HG03558 (cell line): ENCODE measurements around the gene CLDN19.
"Not testable (repeated sequence)": the region's sequence is repeated elsewhere in the genome, so short reads cannot be mapped to it uniquely, and the experiment has no call there.

Experiments used
- ATAC-seq: cut with Tn5 transposase; IDR thresholded peaks from one replicate; pipeline ENCODE4 v1.9.1; 2021; ENCODE audit warnings: moderate number of reproducible peaks; ENCODE audit not compliant: unreplicated experiment; ENCODE audit errors: extremely low read depth

The CLDN19 gene

GRCh38 chr1:42741706-42742105 is 1.7 kb upstream of the CLDN19 start:
- ATAC-seq: no peak

DNA sequence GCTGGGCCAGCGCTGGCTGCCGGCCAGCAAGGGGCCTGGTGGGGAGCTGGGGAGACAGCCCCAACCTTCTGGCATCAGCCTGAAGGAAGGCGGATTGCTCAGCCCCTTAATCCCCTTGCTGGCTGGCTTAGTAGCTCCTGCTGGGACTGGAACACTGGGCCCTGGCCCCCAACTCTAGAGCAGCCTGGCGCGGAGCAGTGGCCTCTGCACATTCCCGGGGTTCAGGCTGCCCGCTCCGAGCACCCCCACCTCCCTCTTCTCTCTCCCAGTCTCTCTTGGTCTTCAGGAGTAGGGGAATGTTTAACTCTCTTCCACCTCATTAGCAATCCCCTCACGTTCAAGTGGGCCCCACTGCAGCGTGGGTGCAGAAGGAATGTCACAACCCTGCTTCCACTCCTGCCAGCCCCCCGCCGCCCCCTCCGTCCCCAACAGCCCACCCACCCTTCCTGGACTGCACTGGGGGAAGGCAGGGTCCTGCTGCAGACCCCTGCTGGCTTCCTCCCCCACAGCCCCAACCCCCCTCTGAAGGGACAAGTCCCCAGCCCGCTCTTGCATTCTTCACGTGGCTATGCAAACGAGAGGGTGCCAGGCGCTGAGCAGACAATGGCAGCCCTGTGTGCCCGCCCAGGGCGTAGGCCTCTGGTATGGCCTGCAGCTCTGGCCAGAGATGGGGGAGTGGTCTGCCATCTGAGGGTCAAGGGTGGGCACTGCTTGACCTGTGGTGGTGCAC is 980 bp upstream of the CLDN19 start:
- no peak for ATAC-seq

DNA sequence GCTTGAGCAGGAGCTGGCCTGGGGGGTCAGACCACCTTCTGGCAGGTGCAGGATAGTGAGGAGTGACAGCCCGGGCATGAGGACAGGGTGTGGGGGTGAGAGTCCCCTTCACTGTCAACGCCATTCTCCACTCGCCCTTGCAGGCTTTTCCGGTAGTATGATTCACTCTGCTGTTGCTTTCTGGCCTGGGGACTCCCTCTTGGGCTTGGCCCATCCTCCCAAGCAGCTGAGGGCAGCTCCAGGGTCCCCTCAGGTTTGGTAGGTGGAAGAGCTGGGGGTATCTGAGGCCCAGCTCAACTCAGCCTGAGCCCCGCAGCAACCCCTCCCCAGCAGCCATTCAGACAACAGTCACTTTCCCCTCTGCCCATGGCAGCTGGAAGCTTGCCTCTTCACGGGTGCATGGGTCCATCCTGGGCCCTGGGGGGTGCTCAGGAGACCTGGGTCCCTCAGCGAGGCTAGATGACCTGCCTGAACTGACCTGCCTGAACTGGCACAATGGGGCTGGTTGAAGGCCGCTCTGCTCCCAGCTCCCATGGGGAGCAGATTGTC is 1.3 kb downstream of the CLDN19 start:
- no peak for ATAC-seq

DNA sequence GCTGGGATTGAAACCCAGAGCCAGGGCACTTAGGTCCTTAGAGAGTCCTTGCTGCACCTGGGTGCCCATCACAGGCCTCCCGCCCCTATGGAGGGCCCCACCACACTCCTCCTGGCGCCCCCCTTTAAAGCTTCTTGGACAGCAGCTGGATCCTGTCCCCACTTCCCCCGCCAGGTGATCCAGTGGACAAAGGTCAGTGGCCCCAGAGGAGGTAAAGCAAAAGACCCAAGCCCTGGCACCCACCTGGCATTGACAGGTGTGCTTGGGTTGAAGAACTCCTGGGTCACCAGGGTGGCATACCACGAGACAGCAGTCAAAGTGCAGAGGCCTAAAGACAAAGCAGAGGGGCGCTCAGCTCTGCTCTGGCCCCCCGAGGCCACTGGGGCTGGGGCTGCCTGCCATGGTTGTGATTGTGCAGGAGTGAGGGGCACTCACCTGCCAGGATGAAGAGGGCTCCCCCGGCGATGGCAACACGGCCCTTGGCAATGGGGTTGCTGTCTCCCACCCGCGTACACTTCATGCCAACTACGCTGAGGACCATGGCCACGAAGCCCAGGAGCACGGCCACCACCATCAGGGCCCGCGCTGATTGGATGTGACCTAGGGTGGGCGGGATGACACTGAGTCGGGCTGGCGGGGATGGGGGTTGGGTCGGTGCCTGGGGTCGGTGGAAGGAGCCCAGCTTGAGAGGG is 1.9 kb downstream of the CLDN19 start:
- ATAC-seq: no peak

DNA sequence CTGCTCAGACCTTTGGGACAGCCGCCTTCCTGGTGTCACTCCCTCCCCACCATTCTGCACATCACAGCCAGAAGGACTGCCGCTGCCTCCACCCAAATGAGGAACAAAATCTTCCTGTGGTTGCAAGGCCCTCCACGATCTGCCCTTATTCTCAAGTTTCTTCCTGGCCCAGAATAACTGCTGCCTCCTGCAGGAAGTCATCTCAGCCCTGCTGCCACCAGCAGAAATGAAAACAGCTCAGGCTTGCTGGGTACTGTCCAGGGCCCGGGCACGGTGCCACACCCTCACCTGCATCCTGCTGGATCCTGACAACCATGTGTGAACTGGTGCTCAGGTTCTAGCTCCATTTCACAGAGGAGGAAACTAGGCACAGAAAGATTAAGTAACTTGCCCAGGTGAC is 2.8 kb downstream of the CLDN19 start:
- no peak for ATAC-seq

DNA sequence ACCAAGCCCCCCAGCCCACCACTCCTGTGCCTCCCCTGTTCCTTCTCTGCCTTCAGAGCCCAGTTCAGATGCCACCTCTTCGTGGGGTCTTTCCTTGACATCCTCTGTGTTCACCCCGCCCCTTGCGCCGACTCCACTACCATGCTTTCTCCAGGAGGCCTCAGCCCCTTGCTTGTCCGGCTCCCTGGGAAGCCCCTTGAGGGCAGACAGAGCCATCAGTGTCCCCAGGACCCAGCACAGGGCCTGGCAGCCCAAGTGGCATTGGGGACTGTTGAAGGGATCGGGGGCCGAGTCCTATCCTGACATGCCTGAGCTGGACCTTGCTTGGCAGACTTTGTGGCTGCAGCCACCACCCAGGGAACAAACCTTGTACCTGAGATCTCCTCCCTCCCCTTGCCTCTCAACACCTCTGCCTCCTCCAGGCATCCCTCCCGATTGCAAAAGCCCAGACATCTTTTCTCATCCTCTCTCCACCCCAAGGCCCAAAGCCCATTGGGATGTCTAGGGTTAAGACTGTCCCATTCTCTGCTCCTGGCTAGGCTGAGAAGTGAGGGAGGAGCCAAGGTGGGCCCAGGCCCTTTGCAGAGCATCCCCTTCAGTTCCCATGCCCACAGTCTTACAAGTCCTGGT is 3.4 kb downstream of the CLDN19 start:
- no peak for ATAC-seq

GRCh38 chr1:42736152-42736551 is 3.9 kb downstream of the CLDN19 start:
- no peak for ATAC-seq

DNA sequence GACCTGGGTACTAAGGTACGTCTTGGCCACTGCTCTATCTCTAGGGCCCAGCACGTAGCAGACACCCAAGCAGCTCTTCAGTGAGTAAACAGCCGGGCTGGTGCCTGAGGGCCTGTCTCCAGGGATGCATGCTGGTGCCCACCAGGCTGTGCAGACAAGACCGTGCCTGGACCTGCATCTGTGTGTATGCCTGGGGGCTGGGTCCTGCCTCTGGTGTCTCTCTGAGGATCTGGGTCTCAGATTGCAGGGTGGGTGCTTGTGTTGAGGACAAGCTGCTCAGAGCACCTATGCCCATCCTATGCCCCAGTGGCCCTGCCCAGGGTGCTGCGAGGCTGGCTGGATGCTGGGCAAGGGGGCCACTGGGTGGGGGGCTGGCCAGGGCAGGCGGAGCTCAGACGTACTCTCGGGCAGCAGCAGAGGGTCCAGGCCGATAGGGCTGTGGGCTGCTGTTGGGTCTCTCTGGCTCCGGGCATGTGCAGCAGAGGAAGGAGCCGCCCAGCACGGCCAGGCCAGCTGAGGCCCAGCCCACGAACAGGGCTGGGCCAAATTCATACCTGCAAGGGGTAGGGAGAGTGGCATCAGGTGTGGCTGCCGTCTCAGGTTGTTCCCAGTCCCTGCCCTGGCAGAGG is 4.4 kb downstream of the CLDN19 start:
- no peak for ATAC-seq

DNA sequence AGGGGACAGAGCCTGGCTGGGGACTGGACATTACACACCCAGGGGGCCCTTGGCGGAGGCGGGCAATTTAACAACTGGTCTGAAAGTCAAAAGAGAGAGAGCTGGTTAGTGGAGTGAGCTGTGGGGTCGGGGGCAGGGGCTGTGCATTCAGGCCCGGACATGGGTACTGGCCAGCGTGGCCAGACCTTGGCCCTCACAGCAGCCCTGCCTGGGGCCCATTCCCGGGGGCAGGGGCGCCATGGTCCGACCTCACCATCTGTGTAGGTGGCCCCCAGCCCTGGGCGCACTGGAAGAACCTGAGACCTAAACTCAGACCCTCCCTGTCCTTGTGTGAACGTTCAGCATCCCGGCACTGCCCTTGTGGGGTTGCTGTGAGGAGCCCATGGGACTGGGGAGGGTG is 5.0 kb downstream of the CLDN19 start:
- ATAC-seq: no peak

DNA sequence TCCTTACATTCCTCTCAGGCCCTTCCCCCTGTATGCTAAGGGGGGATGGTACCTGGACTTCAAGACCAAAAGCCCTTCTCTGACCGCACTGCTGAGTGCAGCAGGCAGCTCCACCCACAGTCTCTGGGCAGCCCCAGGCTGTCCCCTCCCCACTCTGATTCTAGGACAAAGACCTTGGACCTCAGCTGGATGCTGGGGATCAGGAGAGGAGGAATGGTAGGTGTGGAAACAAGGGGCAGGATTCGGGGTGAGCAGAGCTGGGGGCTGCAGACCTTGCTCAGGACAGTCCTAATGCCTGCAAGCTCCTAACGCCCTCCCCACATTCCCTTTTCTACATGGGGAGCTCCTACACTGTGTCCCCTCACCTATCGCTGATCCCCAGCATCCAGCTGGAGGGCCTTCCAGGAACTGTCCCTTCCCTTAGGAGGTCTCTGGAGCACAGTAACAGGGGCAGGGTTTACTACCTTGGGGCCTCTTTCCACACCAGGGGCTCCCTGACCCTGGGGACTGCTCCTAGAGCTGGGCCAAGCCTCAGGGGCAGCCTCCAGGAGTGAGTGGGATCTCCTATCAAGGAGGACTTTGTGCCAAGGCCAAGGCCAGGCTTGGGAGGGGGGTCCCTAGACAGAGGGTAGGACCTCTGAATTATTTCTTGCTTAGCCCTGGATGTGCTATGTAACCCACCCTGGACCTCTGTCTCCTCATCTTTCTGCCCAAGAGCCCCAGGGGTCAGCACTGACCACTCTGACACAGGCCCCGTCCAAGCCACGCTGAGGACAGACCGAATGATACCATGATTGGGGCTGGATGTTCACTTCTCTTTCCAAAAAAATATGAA is 5.6 kb downstream of the CLDN19 start:
- no peak for ATAC-seq

GRCh38 chr1:42733415-42734200 is 6.4 kb downstream of the CLDN19 start:
- no peak for ATAC-seq

- ATAC-seq: no peak
These were observed 7.8 kb downstream of the CLDN19 start for GRCh38 chr1:42732126-42732680.

DNA sequence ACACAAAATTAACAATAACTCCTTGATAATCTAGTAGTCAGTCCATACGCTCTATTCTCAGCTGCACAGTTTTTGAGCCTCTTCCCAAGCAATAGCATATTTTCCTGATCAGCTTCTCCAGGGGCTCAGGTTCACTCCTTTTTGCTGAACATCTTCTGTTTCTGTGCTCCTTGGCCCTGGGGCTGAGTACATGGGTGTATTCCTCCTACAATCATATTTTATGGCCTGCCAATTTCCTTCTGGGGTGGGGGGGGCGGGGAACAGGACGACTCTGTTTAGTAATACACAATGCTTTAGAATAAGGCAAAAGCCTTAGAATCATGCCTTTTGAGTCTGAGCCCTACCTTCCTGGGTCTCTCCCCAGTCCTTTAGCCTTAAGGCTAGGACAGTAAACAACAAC is 8.5 kb downstream of the CLDN19 start:
- no peak for ATAC-seq

DNA sequence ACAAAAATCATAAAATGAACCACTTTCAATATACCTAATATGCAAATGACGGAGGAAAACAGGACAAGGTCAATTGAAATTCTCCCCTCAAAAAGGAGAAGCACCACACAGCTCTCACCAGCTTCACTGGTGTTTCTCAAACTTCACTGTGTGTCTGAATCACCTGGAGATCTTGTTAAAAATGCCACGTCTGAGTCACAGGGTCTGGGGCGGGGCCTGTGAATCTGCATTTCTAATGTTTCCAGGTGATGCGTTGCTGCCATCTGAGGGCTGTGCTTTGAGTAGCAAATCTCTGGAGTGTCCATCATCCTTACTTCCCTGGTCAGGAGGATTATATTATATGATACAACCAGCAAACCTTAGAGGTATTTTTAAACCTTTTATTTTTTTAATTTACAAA is 9.0 kb downstream of the CLDN19 start:
- ATAC-seq: no peak

GRCh38 chr1:42730002-42730401 is 10.0 kb downstream of the CLDN19 start:
- ATAC-seq: no peak

DNA sequence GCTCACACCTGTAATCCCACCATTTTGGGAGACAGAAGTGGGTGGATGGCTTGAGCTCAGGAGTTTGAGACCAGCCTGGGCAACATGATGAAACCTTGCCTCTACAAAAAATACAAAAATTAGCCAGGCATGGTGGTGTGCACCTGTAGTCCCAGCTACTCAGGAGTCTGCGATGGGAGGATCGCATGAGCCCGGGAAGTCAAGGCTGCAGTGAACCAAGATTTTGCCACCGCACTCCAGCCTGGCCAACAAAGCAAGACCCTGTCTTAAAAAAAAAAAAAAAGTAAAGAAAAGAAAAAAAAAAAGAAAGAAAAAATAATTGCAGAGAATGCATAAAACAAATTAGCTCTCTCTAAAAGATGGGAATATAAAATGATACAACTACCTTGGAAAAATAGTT is 14.2 kb downstream of the CLDN19 start:
- not testable (repeated sequence) for ATAC-seq

DNA sequence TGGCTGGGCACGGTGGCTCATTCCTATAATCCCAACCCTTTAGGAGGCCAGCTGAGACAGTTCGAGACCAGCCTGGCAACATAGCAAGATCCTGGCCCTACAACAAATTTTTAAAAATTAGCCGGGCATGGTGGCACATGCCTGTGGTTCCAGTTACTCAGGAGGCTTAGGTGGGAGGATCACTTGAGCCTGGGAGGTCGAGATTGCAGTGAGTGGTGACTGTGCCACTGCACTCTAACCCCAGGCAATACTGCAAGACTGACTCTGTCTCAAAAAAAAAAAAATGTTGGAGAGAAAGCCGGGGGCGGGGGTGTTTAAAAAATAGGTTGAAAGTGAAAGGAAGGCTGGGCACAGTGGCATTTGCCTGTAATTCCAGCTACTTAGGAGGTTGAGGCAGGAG is 16.5 kb downstream of the CLDN19 start:
- ATAC-seq: no peak

- not testable (repeated sequence) for ATAC-seq
These were observed 17.6 kb downstream of the CLDN19 start for GRCh38 chr1:42722403-42722802.

GRCh38 chr1:42721926-42722325 is 18.1 kb downstream of the CLDN19 start:
- no peak for ATAC-seq
